Stimulated activated CD8-positive, alpha-beta memory T cell treated with anti-CD3 and anti-CD28 coated beads, Interleukin-15, amount 100 ng/mL, for 24 hours (primary cell): ENCODE data around the gene SCN5A.
"Not testable (repeated sequence)": the region's sequence is repeated elsewhere in the genome, so short reads cannot be mapped to it uniquely, and the experiment has no call there.

Experiments
- DNase-seq: peaks from one replicate; pipeline ENCODE4 v3.0.0-alpha.2; 2020; ENCODE audit warnings: low read depth

SCN5A gene

DNA sequence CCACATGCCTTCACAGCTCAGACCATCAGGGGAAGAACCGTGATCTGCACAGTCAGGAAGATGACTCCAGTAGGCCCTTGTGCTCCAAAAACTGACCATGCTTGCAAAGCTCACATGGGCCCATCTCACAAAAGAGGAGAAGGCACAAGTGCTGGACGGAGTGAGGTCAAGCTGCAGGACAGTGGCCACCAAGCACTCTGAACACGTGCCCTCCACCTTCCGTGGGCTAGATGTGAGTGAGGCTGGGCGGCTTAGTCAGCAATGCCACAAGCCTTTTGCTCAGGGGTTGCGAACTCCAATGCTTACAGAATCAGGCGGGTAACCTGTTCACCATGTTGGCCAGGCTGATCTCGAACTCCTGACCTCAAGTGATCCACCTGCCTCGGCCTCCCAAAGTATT is 70.9 kb downstream of the SCN5A start:
- no peak for DNase-seq

GRCh38 chr3:38578081-38578475 is 71.4 kb downstream of the SCN5A start:
- no peak for DNase-seq

DNA sequence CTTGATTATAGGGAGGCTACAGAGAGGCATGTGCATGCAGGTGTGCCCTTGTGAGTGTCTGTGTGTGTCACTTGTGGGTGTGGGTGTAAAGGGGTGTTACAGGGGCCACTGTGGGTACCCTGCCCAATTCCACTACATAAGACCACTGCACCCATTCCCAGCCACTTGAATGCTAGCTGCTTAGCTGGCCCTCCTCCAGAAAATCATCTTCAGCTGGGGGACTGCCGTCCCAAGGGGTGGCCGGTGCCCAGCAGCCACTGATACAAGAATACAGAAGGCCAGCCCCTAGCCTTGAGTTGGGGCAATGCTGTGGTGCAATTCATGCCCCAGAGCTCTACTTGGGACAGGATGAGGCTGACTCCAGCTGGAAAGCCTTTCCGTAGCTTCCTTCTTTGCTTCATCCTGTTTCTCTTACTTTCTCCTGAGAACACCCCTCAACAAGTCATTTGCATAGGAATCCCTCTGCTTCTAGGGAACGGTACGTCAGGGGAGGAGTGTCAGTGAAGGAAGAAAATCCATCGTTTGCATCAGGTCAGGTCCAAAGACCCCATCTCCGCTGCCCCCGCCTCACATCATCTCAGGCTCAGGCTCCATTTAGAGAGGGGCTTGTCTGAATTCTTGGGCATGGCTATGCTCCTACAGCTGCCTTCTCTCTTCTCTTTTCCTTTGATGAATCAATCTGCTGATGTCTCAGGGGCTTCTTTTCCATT is 72.0 kb downstream of the SCN5A start:
- DNase-seq: no peak

DNA sequence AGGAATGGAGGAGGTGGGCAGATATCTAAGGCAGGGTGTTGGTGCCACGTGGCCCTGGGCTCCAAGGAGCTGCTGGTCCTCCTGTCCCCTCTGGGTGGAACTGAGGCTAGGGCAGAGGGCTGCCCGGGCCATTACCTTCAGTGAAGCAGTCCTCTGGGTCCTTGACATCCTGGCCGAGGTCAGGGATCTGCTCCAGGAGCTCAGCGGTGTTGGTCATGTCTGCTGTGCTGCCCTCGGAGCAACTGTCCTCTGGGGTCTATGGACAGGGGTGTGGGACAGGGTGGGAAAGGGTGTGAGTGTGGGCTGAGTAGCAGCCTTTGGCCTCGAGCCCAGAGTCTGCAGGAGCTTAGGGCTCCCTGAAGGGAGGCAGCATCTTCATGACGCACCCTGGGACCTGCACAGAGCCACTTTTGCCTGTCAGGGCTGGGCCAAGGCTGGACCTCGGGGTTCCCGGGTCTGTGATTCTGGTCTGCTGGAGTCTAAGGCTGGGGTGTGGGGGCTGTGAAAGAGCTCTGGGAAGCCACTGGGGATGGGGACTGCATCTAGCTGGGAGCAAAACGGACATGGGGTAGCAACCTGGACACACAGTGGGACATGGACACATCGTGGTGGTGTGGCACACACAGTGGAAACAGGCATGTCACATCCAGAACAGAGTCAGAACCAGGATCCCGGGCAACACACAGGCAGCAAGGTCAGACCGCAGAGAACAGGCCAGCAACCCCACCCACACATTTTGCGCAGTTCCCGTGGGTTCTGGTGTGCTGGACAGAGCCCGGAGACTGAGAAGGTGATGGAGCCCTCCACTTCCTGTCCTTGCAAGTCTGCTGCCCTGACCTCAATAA is 72.7 kb downstream of the SCN5A start:
- no peak for DNase-seq

DNA sequence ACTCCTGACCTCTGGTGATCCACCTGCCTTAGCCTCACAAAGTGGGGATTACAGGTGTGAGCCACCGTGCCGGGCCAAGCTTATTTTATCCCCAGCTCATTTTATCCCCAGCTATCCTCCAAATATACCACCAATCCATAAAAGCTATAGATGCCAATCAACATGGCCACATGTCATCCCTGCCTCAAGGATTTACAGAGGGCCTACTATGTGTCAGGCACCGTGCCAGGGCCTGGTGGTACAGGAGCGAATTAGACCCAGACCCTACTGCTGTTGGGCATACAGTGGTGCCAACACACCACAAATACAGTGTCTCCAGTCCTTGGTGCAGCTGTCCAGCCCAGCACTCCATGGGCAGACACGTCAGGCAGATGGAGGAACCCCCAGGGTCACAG is 73.4 kb downstream of the SCN5A start:
- no peak for DNase-seq

DNA sequence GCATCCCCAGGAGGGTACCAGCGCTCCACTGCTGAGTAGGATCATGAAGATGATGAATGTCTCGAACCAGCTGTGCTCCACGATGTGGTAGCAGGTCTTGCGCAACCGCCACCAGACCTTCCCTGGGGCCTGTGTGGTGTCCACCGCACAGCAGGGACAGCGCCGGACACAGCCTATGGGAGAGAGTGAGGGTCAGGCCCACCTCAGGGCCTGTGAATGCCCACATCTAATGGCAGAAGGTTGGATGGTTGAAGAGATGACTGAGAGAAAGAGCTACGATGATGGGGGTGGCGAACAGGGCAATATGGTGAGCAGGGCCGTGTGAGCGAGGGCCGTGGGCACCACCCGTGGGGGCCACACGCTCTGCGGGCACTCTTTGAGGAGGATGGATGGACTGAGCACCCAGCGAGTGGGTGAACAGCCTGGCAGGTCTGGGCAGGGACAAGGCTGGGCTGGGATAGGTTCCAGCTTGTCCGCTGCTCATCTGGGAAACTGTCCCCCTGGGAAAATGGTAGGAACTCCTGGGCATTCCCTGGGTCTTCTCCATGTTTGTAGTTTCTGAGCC is 74.1 kb downstream of the SCN5A start:
- no peak for DNase-seq

- DNase-seq: no peak
These were observed 74.8 kb downstream of the SCN5A start for GRCh38 chr3:38574411-38575278.

GRCh38 chr3:38573556-38573955 is 75.9 kb downstream of the SCN5A start:
- no peak for DNase-seq

DNA sequence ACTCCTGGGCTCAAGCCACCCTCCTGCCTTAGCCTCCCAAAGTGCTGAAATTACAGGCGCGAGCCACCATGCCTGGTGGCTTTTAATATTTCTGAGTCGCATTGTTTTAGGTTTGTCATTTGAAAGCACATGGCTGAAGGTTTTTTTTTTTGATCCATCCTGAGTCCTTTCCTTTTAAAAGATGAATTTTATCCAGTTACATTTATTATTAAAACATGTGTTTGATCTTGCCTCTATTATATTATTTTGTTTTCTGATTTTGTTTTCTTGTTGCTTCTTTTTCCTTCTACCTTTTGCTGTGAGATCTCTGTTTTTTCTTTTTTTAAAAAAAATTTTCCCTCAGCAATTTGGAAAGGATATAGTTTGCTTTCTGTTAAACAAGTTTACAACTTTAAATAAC is 76.4 kb downstream of the SCN5A start:
- DNase-seq: no peak

DNA sequence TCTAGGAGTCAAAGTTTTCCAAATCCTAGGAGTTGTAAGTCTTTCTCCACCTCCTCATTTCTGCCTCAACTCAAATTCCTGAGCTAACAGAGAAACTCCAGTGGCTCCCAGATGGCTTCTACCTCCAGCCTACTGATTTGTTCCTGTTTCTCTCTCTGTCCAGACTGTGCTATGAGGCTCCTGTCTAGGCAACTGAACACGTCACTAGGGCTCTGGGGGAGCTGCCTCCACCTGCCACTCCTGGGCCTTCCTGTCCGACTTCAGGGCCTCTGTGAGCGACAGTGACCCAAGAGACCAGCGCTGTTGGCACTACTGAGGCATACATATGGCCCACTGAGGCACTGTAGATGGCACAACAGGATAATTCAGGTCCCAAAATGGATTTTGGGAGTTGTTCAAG is 82.0 kb downstream of the SCN5A start:
- no peak for DNase-seq

DNA sequence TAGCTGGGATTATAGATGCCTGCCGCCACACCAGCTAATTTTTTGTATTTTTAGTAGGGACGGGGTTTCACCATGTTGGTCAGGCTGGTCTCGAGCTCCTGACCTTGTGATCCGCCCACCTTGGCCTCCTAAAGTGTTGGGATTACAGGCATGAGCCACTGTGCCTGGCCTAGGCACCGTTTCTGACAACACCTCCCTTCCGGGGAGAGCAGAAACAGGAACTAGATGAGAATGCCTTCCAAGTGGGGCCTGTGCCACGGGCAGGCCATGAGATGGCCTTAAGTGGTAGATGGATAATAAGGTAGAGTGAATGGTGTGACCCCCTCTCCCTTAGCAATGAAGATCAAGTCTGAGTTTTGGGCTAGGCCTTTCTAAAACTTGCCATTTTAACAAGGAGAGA is 82.7 kb downstream of the SCN5A start:
- DNase-seq: not testable (repeated sequence)

DNA sequence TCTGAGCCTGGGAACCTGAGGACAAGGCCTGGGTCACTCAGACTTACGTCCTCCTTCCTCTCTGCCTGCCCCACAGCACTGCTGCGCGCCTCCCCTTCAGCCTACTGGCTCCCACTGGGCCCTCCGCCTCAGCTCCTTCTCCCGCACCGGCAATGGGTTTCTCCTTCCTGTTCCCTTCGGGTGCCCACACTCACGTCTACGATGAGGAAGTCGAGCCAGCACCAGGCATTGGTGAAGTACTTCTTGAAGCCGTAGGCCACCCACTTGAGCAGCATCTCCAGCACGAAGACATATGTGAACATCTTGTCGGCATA is 83.3 kb downstream of the SCN5A start:
- no peak for DNase-seq

GRCh38 chr3:38565339-38566214 is 83.9 kb downstream of the SCN5A start:
- no peak for DNase-seq

DNA sequence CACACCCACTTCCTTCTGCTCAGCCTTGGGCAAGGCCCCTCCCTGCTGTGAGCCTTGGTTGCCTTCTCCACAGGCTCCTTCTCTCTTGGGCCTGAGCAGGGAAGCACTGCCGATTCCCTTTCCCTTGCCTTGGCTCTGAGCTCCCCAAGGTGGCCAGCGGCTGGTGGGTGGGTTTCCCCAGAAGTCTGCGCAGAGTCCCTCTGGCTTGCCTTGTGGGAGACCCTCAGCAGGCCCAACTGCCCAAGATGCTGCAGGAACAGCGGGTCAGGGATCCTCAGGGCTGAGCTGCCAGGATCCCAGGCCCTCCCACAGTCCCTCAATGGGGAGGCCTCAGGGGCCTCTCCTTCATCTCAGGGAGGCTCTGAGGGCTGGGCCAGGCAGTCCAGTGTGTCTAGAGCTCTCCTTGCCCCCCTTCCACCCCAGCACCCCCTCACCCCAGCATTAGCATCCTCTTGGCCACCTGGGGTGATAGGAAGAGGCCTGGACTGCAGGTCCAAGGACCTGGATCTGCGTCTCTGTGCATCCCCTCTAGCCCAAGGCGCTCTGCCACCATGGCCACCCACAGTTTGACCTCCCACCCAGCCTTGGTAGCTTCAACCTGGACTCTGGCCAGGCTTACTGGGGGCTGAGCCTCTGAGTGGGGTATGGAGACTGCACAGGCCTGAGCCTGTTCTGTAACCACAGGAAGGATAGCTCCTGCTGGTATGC is 84.7 kb downstream of the SCN5A start:
- DNase-seq: no peak

DNA sequence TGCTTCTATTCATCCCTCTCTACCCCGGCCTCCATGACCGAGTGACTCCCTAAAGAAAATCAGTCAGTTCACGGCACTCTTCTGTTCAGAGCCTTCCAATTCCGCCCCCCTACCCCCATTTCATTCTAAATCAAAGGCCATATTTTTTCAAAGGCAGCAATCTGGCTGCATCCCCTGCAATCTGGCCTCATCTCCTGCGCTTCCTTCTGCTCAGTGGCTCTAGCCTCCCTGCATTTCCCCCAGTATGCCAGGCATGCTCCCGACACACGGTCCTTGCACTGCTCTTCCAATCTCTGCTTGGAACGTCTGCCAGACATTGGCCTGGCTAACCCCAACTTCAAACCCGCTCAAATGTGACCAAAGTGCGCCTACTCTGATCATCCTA is 85.6 kb downstream of the SCN5A start:
- no peak for DNase-seq

DNA sequence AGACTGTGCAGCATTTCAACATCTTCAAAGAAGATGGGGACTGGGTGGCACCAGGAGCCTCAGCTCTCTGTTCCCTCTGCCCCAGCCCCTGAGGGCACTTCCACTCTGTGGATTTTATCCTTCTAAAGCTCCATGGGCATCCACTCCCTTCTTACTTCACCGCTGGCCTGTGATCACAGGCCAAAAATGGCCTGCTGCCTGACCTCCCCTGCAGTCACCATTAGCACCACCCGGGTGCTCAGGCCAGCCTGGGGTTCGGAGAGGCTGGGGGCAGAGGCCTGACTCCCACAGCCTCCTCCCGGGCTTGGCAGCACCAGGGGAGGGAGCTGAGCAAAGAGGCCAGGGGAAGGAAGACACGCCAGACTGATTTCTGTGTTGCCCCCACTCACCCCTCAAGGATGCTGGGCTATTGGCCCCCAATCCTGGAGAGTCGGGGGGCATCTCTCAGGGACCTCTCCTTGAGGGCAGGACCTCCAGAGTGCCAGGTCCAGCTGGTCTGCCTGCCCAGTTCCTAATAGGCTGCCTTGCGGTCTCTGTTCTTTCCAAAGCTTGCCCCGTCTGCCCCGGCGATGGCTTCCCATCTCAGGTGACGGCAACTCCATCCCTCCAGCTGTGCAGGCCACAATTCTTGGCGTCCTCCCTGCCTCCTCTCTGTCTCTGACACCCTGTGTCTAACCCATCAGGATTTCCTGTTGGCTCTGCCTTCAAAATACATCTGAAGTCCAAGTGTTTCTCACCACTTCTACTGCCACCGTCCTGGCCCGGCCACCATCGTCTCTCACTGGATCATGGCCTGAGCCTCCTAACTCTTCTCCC is 86.2 kb downstream of the SCN5A start:
- no peak for DNase-seq

- DNase-seq: no peak
These were observed 87.0 kb downstream of the SCN5A start for GRCh38 chr3:38562467-38562925.

DNA sequence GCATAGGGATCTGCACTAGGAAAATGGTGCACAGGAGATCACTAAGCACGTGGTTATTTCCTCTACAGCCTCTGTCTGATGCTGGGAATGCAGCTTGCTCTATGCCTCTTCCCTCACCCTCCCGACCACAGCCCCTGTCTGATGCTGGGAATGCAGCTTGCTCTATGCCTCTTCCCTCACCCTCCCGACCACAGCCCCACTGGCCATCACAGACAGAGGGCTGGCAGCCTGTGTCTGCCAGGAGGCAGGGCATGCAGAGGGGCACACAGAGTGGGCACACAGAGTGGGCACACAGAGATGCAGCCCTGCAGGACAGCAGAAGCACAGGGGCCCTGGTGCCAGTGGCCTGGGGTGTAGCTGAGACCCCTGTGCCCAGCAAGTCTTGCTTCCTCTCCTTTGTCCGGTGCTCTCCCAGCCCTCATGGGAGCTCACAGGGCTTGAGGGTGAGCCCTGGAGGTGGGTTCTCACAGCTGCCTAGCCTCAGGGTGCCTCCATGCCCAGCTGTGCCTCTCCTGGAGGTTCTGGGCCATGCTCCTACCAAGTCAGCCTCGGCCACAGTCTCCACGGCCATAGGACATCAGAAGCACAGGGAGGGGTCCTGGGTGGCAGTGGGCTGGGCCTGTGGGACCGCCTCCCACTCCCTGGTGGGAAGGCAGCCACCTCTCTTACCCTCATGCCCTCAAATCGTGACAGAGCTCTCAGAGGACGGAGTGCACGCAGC is 87.6 kb downstream of the SCN5A start:
- DNase-seq: no peak
